GM12878 (cell line): ENCODE results near the gene STXBP2. TPM values are rescaled to one million over a fixed set of nuclear protein-coding genes. Genes with fewer than 3 reads are reported as not detected.

ENCODE experiments used
- ATAC-seq: fragments of 200-7000 bp; cut with Tn5 transposase; 3 replicates; pipeline ENCODE4 v1.9.1; 2020; ENCODE audit warnings: mild to moderate bottlenecking, moderate library complexity
- BruUV-seq: library from RNA; stranded (reverse); fragments of 400-500 nt; replicated peaks from 2 replicates; lab custom pipeline; 2021; lab: Mats Ljungman, UMichigan
- CTCF ChIA-PET: fragments of 300-600 bp; sonication (Branson Sonifier 250); formaldehyde crosslinking; extraction: SDS; loops from one replicate; lab custom pipeline; 2021; ENCODE audit warnings: inconsistent platforms; lab: Yijun Ruan, JAX
- POLR2A ChIA-PET: fragments of 350-600 bp; formaldehyde crosslinking; extraction: SDS; loops from one replicate; lab custom pipeline; 2021; ENCODE audit warnings: inconsistent platforms; lab: Charles Lee
- RAD21 ChIA-PET: fragments of 300-600 bp; sonication (Branson Sonifier 250); formaldehyde crosslinking; loops from one replicate; lab custom pipeline; 2023; ENCODE audit warnings: antibody characterized with exemption; ENCODE audit not compliant: unreplicated experiment; lab: Charles Lee
- SMC1A ChIA-PET: fragments of 300-600 bp; sonication (Branson Sonifier 250); formaldehyde crosslinking; loops from one replicate; lab custom pipeline; 2023; ENCODE audit not compliant: unreplicated experiment, uncharacterized antibody; lab: Charles Lee
- DNase-seq: peaks from one replicate; pipeline ENCODE4 v3.0.0-alpha.2; 2011; ENCODE audit warnings: low read depth, low spot score
- FAIRE-seq: peaks from 3 replicates; lab custom pipeline; 2011; peaks lifted over from hg19 to GRCh38; lab: Jason Lieb, UNC
- H2AFZ ChIP-seq: 2 replicates; pipeline ENCODE4 v1.6.0; 2011; ENCODE audit warnings: low read depth, low read length, control low read depth; ENCODE audit not compliant: control insufficient read depth
- H3K27ac ChIP-seq: 2 replicates; pipeline ENCODE4 v1.5.1; 2011; ENCODE audit warnings: control low read depth; ENCODE audit not compliant: control insufficient read depth, insufficient read depth
- H3K27me3 ChIP-seq, 2 experiments: replicated peaks in 1 of 2; 2 replicates each; pipeline versions ENCODE4 v1.6.0 to v1.6.1; 2011; ENCODE audit warnings: low read length in 1 of 2; ENCODE audit not compliant: control insufficient read depth in 2 of 2, insufficient read depth in 2 of 2
- H3K36me3 ChIP-seq, 2 experiments: 2 replicates each; pipeline ENCODE4 v1.5.1; 2011; ENCODE audit warnings: low read length in 1 of 2; ENCODE audit not compliant: control insufficient read depth in 2 of 2, insufficient read depth in 2 of 2
- H3K4me1 ChIP-seq: 2 replicates; pipeline ENCODE4 v1.6.1; 2011; ENCODE audit warnings: mild to moderate bottlenecking, low read length, moderate library complexity, mixed read lengths; ENCODE audit not compliant: control insufficient read depth, insufficient read depth
- H3K4me2 ChIP-seq: 2 replicates; pipeline ENCODE4 v1.6.0; 2011; ENCODE audit warnings: control low read depth; ENCODE audit not compliant: control insufficient read depth, insufficient read depth
- H3K4me3 ChIP-seq: fragments of 200-600 bp; sonication (generic); 2 replicates; pipeline ENCODE4 v1.5.1; 2016
- H3K79me2 ChIP-seq: 2 replicates; pipeline ENCODE4 v1.6.0; 2011; ENCODE audit warnings: low read length; ENCODE audit not compliant: control insufficient read depth, insufficient read depth
- H3K9ac ChIP-seq: 2 replicates; pipeline ENCODE4 v1.8.0; 2011; ENCODE audit warnings: low read length, control low read depth, mixed read lengths; ENCODE audit not compliant: control insufficient read depth, insufficient read depth
- H3K9me3 ChIP-seq: replicated peaks from 3 replicates; pipeline ENCODE4 v1.5.1; 2011; ENCODE audit warnings: mild to moderate bottlenecking, low read length; ENCODE audit not compliant: control insufficient read depth, insufficient read depth
- H4K20me1 ChIP-seq: 2 replicates; pipeline ENCODE4 v1.6.0; 2011; ENCODE audit not compliant: control insufficient read depth, insufficient read depth
- ASH2L ChIP-seq: fragments of 300-600, 200-600 bp; sonication (generic); IDR thresholded peaks from 2 replicates; pipeline ENCODE4 v1.6.1; 2017; ENCODE audit warnings: low read depth, mild to moderate bottlenecking, borderline replicate concordance
- BHLHE40 ChIP-seq, 2 experiments: fragments of 450-650 bp in 1 of 2; IDR thresholded peaks; 2 replicates each; pipeline ENCODE4 v1.6.1; 2011 to 2017; ENCODE audit warnings: low read depth in 2 of 2, borderline replicate concordance in 1 of 2, improper control_type of control experiment in 1 of 2, low read length in 1 of 2, mild to moderate bottlenecking in 1 of 2
- DPF2 ChIP-seq: fragments of 450-650 bp; IDR thresholded peaks from 2 replicates; pipeline ENCODE4 v1.6.1; 2017; ENCODE audit warnings: mild to moderate bottlenecking
- FOXK2 ChIP-seq: fragments of 450-650 bp; IDR thresholded peaks from 2 replicates; pipeline ENCODE4 v1.6.1; 2017; ENCODE audit warnings: mild to moderate bottlenecking, moderate library complexity
- GATAD2B ChIP-seq: fragments of 450-650 bp; conservative IDR thresholded peaks from 2 replicates; pipeline ENCODE4 v1.6.1; 2017; ENCODE audit warnings: low read depth, mild to moderate bottlenecking, moderate library complexity
- IRF5 ChIP-seq: fragments of 450-650 bp; IDR thresholded peaks from 2 replicates; pipeline ENCODE4 v1.6.1; 2017; ENCODE audit warnings: borderline replicate concordance
- JUNB ChIP-seq: IDR thresholded peaks from 2 replicates; pipeline ENCODE4 v1.6.1; 2016; ENCODE audit warnings: antibody characterized with exemption, mild to moderate bottlenecking
- MLLT1 ChIP-seq: fragments of 450-650 bp; IDR thresholded peaks from 2 replicates; pipeline ENCODE4 v1.6.1; 2016; ENCODE audit warnings: mild to moderate bottlenecking
- PBX3 ChIP-seq: IDR thresholded peaks from 2 replicates; pipeline ENCODE4 v1.6.1; 2011; ENCODE audit warnings: mild to moderate bottlenecking, low read depth, low read length, moderate library complexity; ENCODE audit not compliant: insufficient replicate concordance
- PRDM15 ChIP-seq: fragments of 450-650 bp; formaldehyde crosslinking; IDR thresholded peaks from 2 replicates; pipeline ENCODE4 v1.4.0; 2020; ENCODE audit warnings: mild to moderate bottlenecking, moderate library complexity
- SMARCA5 ChIP-seq: fragments of 450-650 bp; IDR thresholded peaks from 2 replicates; pipeline ENCODE4 v1.6.1; 2017; ENCODE audit warnings: mild to moderate bottlenecking
- STAT1 ChIP-seq: fragments of 450-650 bp; conservative IDR thresholded peaks from 2 replicates; pipeline ENCODE4 v1.6.1; 2014; ENCODE audit warnings: antibody characterized with exemption, mild to moderate bottlenecking
- SUZ12 ChIP-seq: fragments of 200-600 bp; sonication (generic); IDR thresholded peaks from one replicate; pipeline ENCODE4 v1.6.1; 2018; ENCODE audit warnings: antibody characterized with exemption, mild to moderate bottlenecking; ENCODE audit not compliant: unreplicated experiment
- TCF7 ChIP-seq: IDR thresholded peaks from 2 replicates; pipeline ENCODE4 v1.6.1; 2014; ENCODE audit warnings: antibody characterized with exemption, borderline replicate concordance
- WGBS: methylation state at CpG from one replicate; pipeline ENCODE4 v1.1.6; 2016; ENCODE audit warnings: low lambda C conversion rate; ENCODE audit not compliant: insufficient replicate concordance, insufficient coverage; ENCODE audit errors: missing lambda C conversion rate; 5-methylcytosine and 5-hydroxymethylcytosine counted together
- in situ Hi-C: fragments of 300-500 bp; cut with MboI; formaldehyde crosslinking; loops from 9 replicates; pipeline ENCODE4 v1.14.3; 2018; ENCODE audit warnings: mixed read lengths
- intact Hi-C: fragments of 100-400 bp; cut with micrococcal nuclease; formaldehyde crosslinking; loops from one replicate; pipeline ENCODE4 v1.14.2; 2022; ENCODE audit not compliant: unreplicated experiment
- polyA plus RNA-seq, 11 experiments: library from polyadenylated mRNA; depleted of rRNA in 4 of 11; unstranded in 6 of 11; stranded (reverse) in 5 of 11; fragments of >200 nt; fragmentation: Nextera tagmentation in 4 of 11; fragmentation: Illumina TruSeq in 1 of 11; extraction: Ambion mirVana in 4 of 11; extraction: Trizol in 1 of 11; gene quantifications; 1 replicate in 1 of 11; 2 replicates in 10 of 11; pipeline versions ENCODE4 v1.2.1 to v1.2.3, GENCODE V29; 2011 to 2016; ENCODE audit warnings: inconsistent platforms in 2 of 11, missing spikeins in 2 of 11, low read depth in 1 of 11
- total RNA-seq, 4 experiments: library from RNA; depleted of rRNA in 3 of 4; stranded (reverse); fragments of >200 nt in 3 of 4; fragmentation: Illumina TruSeq in 1 of 4; extraction: Trizol in 1 of 4; gene quantifications; 2 replicates each; pipeline versions ENCODE4 v1.2.1 to v1.2.3, GENCODE V29; 2013 to 2021

The STXBP2 gene
- total and polyA plus RNA-seq, 10 of the 15 experiments (the other 5 are each of a cell fraction or from before 2014, with no cell fraction given): 2.6 to 111 (median 61.4) TPM

GRCh38 chr19:7692417-7693088 lies 55.6 kb downstream of the STXBP2 start (continued):
- TF ChIP-seq SUZ12 (no peak), DPF2 (peak; percentile 87), FOXK2 (0 out of 2 replicates have a peak, but pooled peaks have one; percentile 39), TCF7 (no peak), STAT1 (no peak), JUNB (no peak), SMARCA5 (no peak), IRF5 (peak; percentile 77), ASH2L (no peak)

GRCh38 chr19:7694499-7694898 lies 57.6 kb downstream of the STXBP2 start:
- SMC1A ChIA-PET: interaction anchor here (0.5 to 1.3 kb wide), 2 partner anchors 10 to 137 kb away, joined by 3 read pairs; no protein-coding TSS in a partner anchor
- TF ChIP-seq BHLHE40 (IDR thresholded peaks at IDR 0.05; ENCODE audit: borderline replicate concordance in 1 of 2, low read depth in 2 of 2, low read length in 1 of 2): 0 out of 4 replicates have a peak, but pooled peaks of 1 of the 2 experiments have one; percentile 17
- no peak for TF ChIP-seq PBX3
- 0 out of 2 replicates have a peak, but pooled peaks have one; percentile 34 for TF ChIP-seq MLLT1
- TF ChIP-seq PRDM15 (CRISPR knock-in tag): no peak
- peak; percentile 79 for TF ChIP-seq GATAD2B

More at GRCh38 chr19:7694499-7694898, 57.6 kb downstream of the STXBP2 start:
- Histone ChIP-seq H4K20me1 (no peaks in the 10 kb centered on the region; the same call in 1 of the 2 replicates), H3K4me1 (peaks cover 36% of the 10 kb centered on the region), H3K9ac (peak overlapping the region; percentile 32), H3K27ac (peak overlapping the region; percentile 70), H3K4me2 (peak overlapping the region; percentile 90), H2AFZ (no peak overlapping the region), H3K9me3 (peaks cover 5% of the 10 kb centered on the region; the same call in 1 of the 3 replicates), H3K79me2 (peaks cover 84% of the 10 kb centered on the region), H3K4me3 (peak overlapping the region; percentile 61), H3K27me3 (no peaks in the 10 kb centered on the region), H3K36me3 (peaks cover 20 to 24% of the 10 kb centered on the region in 2 experiments; a peak in 3 of 4 replicates)
- RAD21 ChIA-PET: interaction anchor here (0.6 to 1.8 kb wide), 2 partner anchors 11 to 124 kb away, joined by 3 to 6 read pairs; no protein-coding TSS in a partner anchor
- ATAC-seq: peak; percentile 45
- no peak for FAIRE-seq
- no peak for DNase-seq
- intact Hi-C loops: loop anchor here (5.0 kb wide), 1 partner anchor 58 kb away; no protein-coding TSS in a partner anchor
- CTCF ChIA-PET: no interaction called here
- no TSS peak for BruUV-seq
- WGBS: 0% methylated on average over 3 of the region's 4 CpGs
- in situ Hi-C loops: no loop called here
- POLR2A ChIA-PET: interaction anchor here (0.7 to 1.6 kb wide), 4 partner anchors 9 to 16 kb away, joined by 3 to 7 read pairs (median 3); no protein-coding TSS in a partner anchor
